ENCODE results near the gene MRPL44.

Gene MRPL44

GRCh38 chr2:223932816-223933800 is 24.2 kb upstream of the MRPL44 start:
- Histone ChIP-seq H3K9me3 (ENCODE audit: insufficient read depth, low read length) (no peaks in the 10 kb centered on the region), H3K4me3 (ENCODE audit: low read length) (no peak overlapping the region), H3K27me3 (ENCODE audit: low read depth, low read length) (no peaks in the 10 kb centered on the region), H3K9ac (ENCODE audit: low read length) (no peak overlapping the region), H3K79me2 (ENCODE audit: low read length) (peaks cover 51% of the 10 kb centered on the region), H3K36me3 (replicated peaks; ENCODE audit: low read depth, low read length) (peaks cover 5% of the 10 kb centered on the region), H3K4me2 (ENCODE audit: low read length) (no peak overlapping the region), H4K20me1 (ENCODE audit: insufficient read depth, low read length) (peaks cover 23% of the 10 kb centered on the region), H3K27ac (ENCODE audit: low read length) (no peak overlapping the region), H3K4me1 (ENCODE audit: low read length) (peaks cover 20% of the 10 kb centered on the region), H2AFZ (ENCODE audit: low read depth, low read length) (no peak overlapping the region)
- TF ChIP-seq EZH2phosphoT487 (IDR thresholded peaks at IDR 0.05; ENCODE audit: low read depth), result no peak
- TF ChIP-seq, protein P1, sequence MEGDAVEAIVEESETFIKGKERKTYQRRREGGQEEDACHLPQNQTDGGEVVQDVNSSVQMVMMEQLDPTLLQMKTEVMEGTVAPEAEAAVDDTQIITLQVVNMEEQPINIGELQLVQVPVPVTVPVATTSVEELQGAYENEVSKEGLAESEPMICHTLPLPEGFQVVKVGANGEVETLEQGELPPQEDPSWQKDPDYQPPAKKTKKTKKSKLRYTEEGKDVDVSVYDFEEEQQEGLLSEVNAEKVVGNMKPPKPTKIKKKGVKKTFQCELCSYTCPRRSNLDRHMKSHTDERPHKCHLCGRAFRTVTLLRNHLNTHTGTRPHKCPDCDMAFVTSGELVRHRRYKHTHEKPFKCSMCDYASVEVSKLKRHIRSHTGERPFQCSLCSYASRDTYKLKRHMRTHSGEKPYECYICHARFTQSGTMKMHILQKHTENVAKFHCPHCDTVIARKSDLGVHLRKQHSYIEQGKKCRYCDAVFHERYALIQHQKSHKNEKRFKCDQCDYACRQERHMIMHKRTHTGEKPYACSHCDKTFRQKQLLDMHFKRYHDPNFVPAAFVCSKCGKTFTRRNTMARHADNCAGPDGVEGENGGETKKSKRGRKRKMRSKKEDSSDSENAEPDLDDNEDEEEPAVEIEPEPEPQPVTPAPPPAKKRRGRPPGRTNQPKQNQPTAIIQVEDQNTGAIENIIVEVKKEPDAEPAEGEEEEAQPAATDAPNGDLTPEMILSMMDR (IDR thresholded peaks at IDR 0.05; ENCODE audit: low read depth, low read length), result no peak

DNA sequence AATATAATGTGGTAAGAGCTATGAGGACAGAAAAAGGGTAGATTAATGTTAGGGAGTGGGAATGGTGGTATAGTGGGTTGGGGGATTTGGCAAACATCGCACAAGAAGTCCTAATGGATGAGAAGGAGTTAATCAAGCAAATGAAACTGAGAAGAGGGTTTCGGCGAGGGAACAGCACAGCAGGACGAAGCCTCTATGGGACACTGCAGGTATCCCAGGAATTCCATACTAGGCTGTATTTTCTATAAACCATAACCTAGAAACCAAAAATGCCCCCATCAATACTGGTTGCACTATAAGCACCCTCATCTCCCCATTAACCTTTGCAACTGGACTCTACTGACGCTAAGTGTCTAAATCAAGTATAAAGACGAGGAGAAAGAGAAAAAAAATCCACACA is 22.4 kb upstream of the MRPL44 start:
- Histone ChIP-seq H3K36me3 (replicated peaks; ENCODE audit: low read depth, low read length) (peaks cover 17% of the 10 kb centered on the region), H3K9me3 (ENCODE audit: insufficient read depth, low read length) (no peaks in the 10 kb centered on the region; the same call in 1 of the 2 replicates), H4K20me1 (ENCODE audit: insufficient read depth, low read length) (peaks cover 17% of the 10 kb centered on the region), H2AFZ (ENCODE audit: low read depth, low read length) (no peak overlapping the region), H3K4me3 (ENCODE audit: low read length) (no peak overlapping the region), H3K27ac (ENCODE audit: low read length) (no peak overlapping the region), H3K4me2 (ENCODE audit: low read length) (no peak overlapping the region), H3K27me3 (ENCODE audit: low read depth, low read length) (no peaks in the 10 kb centered on the region), H3K9ac (ENCODE audit: low read length) (no peak overlapping the region), H3K79me2 (ENCODE audit: low read length) (peaks cover 64% of the 10 kb centered on the region), H3K4me1 (ENCODE audit: low read length) (peaks cover 36% of the 10 kb centered on the region)
- TF ChIP-seq, protein P1 (IDR thresholded peaks at IDR 0.05; ENCODE audit: low read depth, low read length), result no peak
- TF ChIP-seq EZH2phosphoT487 (IDR thresholded peaks at IDR 0.05; ENCODE audit: low read depth), result no peak

GRCh38 chr2:223935459-223936125 is 21.7 kb upstream of the MRPL44 start:
- Histone ChIP-seq H3K36me3 (replicated peaks; ENCODE audit: low read depth, low read length) (peaks cover 23% of the 10 kb centered on the region), H3K9ac (ENCODE audit: low read length) (no peak overlapping the region), H2AFZ (ENCODE audit: low read depth, low read length) (no peak overlapping the region), H3K27me3 (ENCODE audit: low read depth, low read length) (no peaks in the 10 kb centered on the region), H4K20me1 (ENCODE audit: insufficient read depth, low read length) (peaks cover 12% of the 10 kb centered on the region), H3K4me3 (ENCODE audit: low read length) (no peak overlapping the region), H3K4me1 (ENCODE audit: low read length) (peaks cover 37% of the 10 kb centered on the region), H3K4me2 (ENCODE audit: low read length) (no peak overlapping the region), H3K27ac (ENCODE audit: low read length) (no peak overlapping the region), H3K79me2 (ENCODE audit: low read length) (peaks cover 61% of the 10 kb centered on the region), H3K9me3 (ENCODE audit: insufficient read depth, low read length) (no peaks in the 10 kb centered on the region; the same call in 1 of the 2 replicates)
- no peak for TF ChIP-seq EZH2phosphoT487 (IDR thresholded peaks at IDR 0.05; ENCODE audit: low read depth)
- TF ChIP-seq, protein P1 (IDR thresholded peaks at IDR 0.05; ENCODE audit: low read depth, low read length), result no peak

DNA sequence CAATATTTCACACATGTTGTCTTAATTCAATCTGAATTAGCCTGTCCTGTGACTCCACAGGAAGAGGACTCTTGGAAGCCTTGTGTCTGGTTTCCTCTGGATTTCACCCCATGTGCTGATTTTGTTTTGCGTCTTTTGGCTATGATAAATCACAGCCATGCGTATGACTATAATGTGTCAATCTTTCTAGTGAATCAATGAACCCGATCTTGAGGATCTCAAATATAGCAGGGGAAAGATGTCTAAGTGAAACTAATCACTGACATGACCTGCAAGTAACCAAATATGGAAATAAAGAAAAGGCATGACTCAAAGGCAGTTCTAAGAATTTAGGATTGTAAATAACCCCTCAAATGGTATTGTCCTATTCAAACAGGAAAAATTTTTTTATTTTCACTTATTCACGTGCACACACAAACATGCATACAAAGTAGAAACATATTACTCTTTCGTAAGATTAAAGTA is 20.4 kb upstream of the MRPL44 start:
- H3K9me3 ChIP-seq (ENCODE audit: insufficient read depth, low read length), result no peaks in the 10 kb centered on the region; the same call in 1 of the 2 replicates
- H2AFZ ChIP-seq (ENCODE audit: low read depth, low read length), result no peak overlapping the region
- H3K9ac ChIP-seq (ENCODE audit: low read length), result no peak overlapping the region
- no peak overlapping the region for H3K27ac ChIP-seq (ENCODE audit: low read length)
- H3K4me3 ChIP-seq (ENCODE audit: low read length), result no peak overlapping the region
- no peaks in the 10 kb centered on the region for H3K27me3 ChIP-seq (ENCODE audit: low read depth, low read length)
- TF ChIP-seq, protein P1 (IDR thresholded peaks at IDR 0.05; ENCODE audit: low read depth, low read length), result no peak
- TF ChIP-seq EZH2phosphoT487 (IDR thresholded peaks at IDR 0.05; ENCODE audit: low read depth), result no peak
- H3K79me2 ChIP-seq (ENCODE audit: low read length), result peaks cover 67% of the 10 kb centered on the region
- peaks cover 9% of the 10 kb centered on the region for H4K20me1 ChIP-seq (ENCODE audit: insufficient read depth, low read length)
- H3K4me2 ChIP-seq (ENCODE audit: low read length), result peak overlapping the region; percentile 19
- peaks cover 23% of the 10 kb centered on the region for H3K36me3 ChIP-seq (replicated peaks; ENCODE audit: low read depth, low read length)
- peaks cover 37% of the 10 kb centered on the region for H3K4me1 ChIP-seq (ENCODE audit: low read length)

Data from OCI-LY3 (cell line).